HUES64 (cell line): ENCODE results near the gene DIP2C.

Experiments used
- H3K27ac ChIP-seq: 2 replicates; pipeline ENCODE4 v1.7.0; 2013; ENCODE audit warnings: low read depth, low read length, inconsistent platforms
- H3K27me3 ChIP-seq: 2 replicates; pipeline ENCODE4 v1.6.1; 2013; ENCODE audit warnings: mild to moderate bottlenecking, low read length; ENCODE audit not compliant: insufficient read depth
- H3K36me3 ChIP-seq: 2 replicates; pipeline ENCODE4 v1.6.1; 2013; ENCODE audit warnings: mild to moderate bottlenecking, low read length; ENCODE audit not compliant: insufficient read depth
- H3K4me1 ChIP-seq: 2 replicates; pipeline ENCODE4 v1.6.1; 2013; ENCODE audit warnings: mild to moderate bottlenecking, low read length, moderate library complexity; ENCODE audit not compliant: insufficient read depth
- H3K4me3 ChIP-seq: 2 replicates; pipeline ENCODE4 v1.5.1; 2013; ENCODE audit warnings: mild to moderate bottlenecking, low read length, moderate library complexity
- H3K9ac ChIP-seq: 2 replicates; pipeline ENCODE4 v1.6.1; 2013; ENCODE audit warnings: mild to moderate bottlenecking, low read depth, low read length
- H3K9me3 ChIP-seq: 2 replicates; pipeline ENCODE4 v1.6.1; 2013; ENCODE audit warnings: low read depth, low read length; ENCODE audit not compliant: insufficient read depth
- WGBS: fragments of 150-250, 120-280 bp; methylation state at CpG from one replicate; pipeline ENCODE4 v1.1.7; 2013; ENCODE audit warnings: missing lambda C conversion rate; 5-methylcytosine and 5-hydroxymethylcytosine counted together

Gene DIP2C

DNA sequence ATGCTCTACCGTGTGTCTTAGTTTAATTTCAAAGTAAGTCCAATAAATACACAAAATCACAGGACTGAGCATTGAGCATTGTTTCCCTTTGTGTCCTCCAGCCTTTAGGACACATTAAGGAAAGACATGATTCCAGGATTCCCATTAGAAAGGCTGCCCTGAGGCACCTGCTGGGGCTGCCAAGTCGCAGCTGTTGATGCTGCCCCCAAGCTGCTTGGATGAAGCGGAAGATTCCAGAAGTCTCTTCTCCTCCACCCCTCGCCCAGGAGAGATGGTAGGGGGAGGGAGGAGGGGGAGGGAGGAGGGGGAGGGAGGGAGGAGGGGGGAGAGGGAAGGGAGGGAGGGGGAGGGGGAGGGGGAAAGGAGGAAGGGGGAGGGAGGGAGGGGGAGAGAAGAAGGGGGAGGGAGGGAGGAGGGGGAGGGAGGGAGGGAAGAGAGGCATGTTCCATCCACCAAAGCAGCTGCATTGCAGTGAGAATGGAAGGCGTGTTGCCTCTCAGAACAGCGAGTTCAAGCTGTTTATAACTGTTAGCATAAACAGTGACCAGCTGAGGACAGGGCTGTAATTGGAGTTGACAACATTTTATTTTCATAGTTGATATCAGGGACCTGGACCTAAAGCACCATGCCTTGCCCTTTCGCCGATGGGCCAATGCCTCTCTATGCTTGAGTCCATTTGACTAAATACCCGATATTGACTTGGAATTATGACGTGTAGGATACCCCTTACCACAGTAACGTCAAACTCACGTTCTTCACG lies 67.3 kb downstream of the DIP2C start:
- no peak overlapping the region for H3K27ac ChIP-seq

DNA sequence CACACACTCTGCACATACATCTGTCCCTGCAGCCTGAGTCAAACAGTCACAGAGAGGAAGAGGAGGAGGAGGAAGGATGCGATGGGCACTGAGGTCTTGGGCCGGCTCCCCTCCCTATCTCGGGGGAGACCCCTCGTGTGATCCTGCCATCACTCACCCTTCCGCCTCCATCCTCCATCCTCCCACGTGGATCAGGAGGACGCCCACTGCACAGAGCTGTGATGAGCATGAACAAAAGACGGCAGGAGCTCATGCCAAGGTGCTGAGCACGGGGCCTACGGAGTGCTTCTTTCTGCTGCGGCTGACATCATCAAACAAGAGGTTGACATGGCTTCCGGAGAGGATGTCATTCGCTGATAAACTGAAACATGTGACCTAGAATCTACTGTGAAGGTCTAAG lies 68.0 kb downstream of the DIP2C start:
- 94% methylated on average over 13 of the region's 13 CpGs for WGBS

More for the DNA sequence above, 67.3 kb downstream of the DIP2C start:
- Histone ChIP-seq H3K9ac (no peak overlapping the region), H3K4me3 (no peak overlapping the region), H3K9me3 (no peaks in the 10 kb centered on the region), H3K27me3 (no peaks in the 10 kb centered on the region), H3K36me3 (no peaks in the 10 kb centered on the region), H3K4me1 (peaks cover 19% of the 10 kb centered on the region; the same call in 1 of the 2 replicates)
- 95% methylated on average over 11 of the region's 13 CpGs for WGBS

DNA sequence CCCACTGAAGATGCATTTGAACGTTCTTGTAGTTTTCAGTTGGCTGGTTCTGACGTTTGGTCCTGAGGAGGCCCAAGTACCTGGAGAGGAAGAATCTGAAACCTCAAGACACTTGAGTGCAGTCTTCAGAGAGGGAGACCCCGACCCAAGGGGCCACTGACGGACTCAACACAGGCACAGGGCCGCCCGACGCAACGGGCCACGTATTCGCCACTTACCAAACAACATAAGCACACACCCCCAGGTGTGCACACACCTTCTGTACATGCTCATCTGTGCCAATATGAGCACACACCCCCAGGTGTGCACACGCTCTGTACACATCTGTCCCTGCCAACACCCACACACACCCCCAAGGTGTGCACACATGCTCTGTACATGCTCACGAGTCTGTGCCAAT lies 68.5 kb downstream of the DIP2C start:
- Histone ChIP-seq H3K4me3 (no peak overlapping the region), H3K27ac (no peak overlapping the region), H3K36me3 (no peaks in the 10 kb centered on the region), H3K4me1 (peaks cover 21% of the 10 kb centered on the region; the same call in 1 of the 2 replicates), H3K9ac (no peak overlapping the region), H3K9me3 (no peaks in the 10 kb centered on the region), H3K27me3 (no peaks in the 10 kb centered on the region)
- WGBS, result 93% methylated on average over 12 of the region's 12 CpGs

More for the DNA sequence above, 68.0 kb downstream of the DIP2C start:
- Histone ChIP-seq H3K36me3 (no peaks in the 10 kb centered on the region), H3K27me3 (no peaks in the 10 kb centered on the region), H3K4me1 (peaks cover 19% of the 10 kb centered on the region; the same call in 1 of the 2 replicates), H3K9me3 (no peaks in the 10 kb centered on the region), H3K9ac (no peak overlapping the region), H3K27ac (no peak overlapping the region), H3K4me3 (no peak overlapping the region)

DNA sequence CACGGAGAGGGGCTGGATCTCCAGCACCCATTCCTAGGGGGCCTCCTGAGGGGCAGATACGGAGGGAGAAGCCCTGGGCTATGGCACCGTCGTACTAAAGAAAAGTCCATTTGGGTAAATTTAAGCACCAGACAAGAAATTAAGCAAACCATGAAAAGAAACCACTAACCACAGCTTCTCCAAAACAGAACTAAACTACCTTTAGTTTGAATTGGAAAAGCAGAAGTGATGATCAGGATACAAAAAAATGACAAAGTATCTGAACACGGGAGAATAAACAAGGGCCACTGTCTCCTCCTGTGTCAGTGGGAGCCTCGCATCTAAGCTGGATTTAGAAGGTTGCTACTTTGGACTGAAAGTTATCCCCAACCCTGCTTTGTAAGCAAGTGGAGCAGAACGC lies 69.1 kb downstream of the DIP2C start:
- WGBS, result 94% methylated on average over 7 of the region's 7 CpGs
- H3K4me3 ChIP-seq, result no peak overlapping the region
- peaks cover 18% of the 10 kb centered on the region; the same call in 1 of the 2 replicates for H3K4me1 ChIP-seq
- H3K9ac ChIP-seq, result no peak overlapping the region
- no peaks in the 10 kb centered on the region for H3K36me3 ChIP-seq
- no peaks in the 10 kb centered on the region for H3K9me3 ChIP-seq
- H3K27me3 ChIP-seq, result no peaks in the 10 kb centered on the region
- H3K27ac ChIP-seq, result no peak overlapping the region

DNA sequence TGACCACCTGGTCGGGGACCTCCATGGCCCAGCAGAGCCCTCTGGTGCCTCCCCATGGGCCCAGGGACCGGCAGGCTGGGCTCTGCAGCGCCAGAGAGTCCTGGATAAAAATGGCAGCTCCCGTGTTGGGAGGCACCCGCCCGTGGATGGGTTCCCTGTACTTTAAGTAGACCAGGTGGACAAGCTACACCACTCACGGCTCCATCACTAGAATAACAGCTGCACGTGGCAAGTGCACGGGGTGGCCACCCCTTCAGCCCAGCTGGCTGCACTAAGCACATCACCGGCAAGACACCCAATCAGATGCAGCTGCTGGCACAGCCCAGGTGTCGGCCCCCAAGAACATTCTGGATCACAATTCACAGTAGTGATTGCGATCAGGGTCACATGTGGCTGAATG lies 69.8 kb downstream of the DIP2C start:
- 90% methylated on average over 12 of the region's 12 CpGs for WGBS
- H3K9ac ChIP-seq, result no peak overlapping the region

DNA sequence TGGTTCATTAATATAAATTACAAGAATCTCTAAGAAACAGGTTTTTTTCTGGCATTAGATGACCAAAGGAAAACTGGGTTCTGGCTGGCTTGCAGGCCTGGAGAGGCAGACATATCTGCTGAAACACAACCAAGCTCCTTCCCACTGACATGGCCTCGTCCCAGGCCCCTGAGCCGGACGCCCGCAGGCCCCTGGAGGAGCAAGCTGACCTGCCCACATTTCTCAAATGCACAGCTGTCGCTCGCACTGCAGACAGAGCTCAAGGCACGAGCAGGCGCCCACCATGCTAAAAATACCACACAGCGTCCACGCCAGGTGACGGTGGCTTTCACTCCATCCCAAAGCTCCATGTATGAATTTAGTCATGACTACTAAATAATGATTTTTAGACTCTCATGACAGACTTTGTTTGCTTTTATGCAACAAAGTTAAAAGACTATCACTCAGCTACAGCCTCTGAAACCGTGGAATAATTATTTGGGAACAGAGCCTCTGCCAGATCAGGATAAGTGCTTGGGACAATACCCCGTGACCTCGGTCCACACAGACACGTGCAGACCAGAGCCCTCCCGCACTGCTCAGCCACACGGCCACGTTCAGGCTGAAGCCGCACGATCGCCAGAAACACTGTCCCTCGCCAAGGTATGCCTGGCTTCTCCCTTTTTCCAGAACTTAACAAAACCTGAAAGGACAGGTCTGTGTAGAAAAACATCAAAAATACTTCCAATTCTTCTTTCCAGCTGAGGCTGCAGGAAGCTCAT lies 71.1 kb downstream of the DIP2C start:
- H3K9ac ChIP-seq, result no peak overlapping the region
- no peaks in the 10 kb centered on the region for H3K9me3 ChIP-seq
- WGBS, result 93% methylated on average over 22 of the region's 22 CpGs
- no peaks in the 10 kb centered on the region for H3K36me3 ChIP-seq
- no peaks in the 10 kb centered on the region for H3K27me3 ChIP-seq
- no peak overlapping the region for H3K4me3 ChIP-seq
- peaks cover 13% of the 10 kb centered on the region for H3K4me1 ChIP-seq
- no peak overlapping the region for H3K27ac ChIP-seq

More for the DNA sequence above, 69.8 kb downstream of the DIP2C start:
- H3K4me1 ChIP-seq, result 0 out of 2 replicates have a peak, but pooled peaks cover 11% of the 10 kb centered on the region
- no peak overlapping the region for H3K4me3 ChIP-seq
- no peaks in the 10 kb centered on the region for H3K9me3 ChIP-seq
- H3K27ac ChIP-seq, result no peak overlapping the region
- H3K36me3 ChIP-seq, result no peaks in the 10 kb centered on the region
- no peaks in the 10 kb centered on the region for H3K27me3 ChIP-seq

DNA sequence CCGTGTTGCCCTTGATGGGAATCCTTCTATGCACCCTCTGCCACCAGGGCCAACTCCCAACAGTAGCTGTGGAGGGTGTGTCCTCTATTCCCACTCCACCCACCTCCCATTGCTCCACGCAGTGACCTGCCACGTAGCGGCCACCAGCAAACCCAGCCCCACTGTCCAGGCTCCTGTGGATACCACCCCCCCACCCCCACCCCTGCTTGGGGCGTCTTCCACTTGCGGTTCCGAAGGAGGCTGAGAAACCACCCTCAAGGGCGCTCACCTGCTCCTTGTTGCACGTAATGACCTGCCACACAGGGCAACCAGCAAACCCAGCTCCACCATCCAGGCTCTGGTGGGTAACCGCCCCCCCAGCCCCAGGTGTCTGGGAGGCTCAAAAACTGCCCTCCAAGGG lies 72.0 kb downstream of the DIP2C start:
- Histone ChIP-seq H3K4me1 (peaks cover 13% of the 10 kb centered on the region), H3K36me3 (no peaks in the 10 kb centered on the region), H3K9ac (no peak overlapping the region), H3K4me3 (no peak overlapping the region), H3K27me3 (no peaks in the 10 kb centered on the region), H3K9me3 (no peaks in the 10 kb centered on the region), H3K27ac (no peak overlapping the region)
- 93% methylated on average over 10 of the region's 10 CpGs for WGBS

DNA sequence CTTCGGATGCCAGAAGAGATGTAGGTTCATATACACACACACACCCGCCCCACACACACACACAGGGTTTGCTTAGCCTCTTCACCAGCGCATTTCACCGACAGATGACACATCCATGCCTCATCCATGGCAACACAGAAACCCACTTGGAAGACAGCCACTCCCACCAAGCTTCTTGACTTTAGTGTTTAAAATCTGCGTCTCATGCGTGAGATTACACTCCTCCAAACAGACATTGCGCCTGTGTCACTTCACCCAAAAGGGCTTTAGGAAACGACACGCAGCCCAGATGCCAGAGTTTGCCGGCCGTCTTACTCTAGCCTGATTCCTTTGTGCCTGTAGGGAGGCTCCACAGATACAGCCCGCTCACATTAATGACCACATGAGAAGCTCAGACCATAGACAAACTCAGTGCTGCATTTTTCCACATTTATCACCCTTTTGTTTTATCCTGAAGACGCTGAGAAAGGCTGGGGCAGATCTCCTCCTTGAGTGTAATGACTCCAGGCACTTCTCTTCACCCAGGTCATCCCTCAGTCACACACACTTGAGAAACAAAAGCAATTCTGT lies 73.8 kb downstream of the DIP2C start:
- H3K27ac ChIP-seq, result no peak overlapping the region
- WGBS, result 91% methylated on average over 13 of the region's 13 CpGs
- H3K4me3 ChIP-seq, result no peak overlapping the region

DNA sequence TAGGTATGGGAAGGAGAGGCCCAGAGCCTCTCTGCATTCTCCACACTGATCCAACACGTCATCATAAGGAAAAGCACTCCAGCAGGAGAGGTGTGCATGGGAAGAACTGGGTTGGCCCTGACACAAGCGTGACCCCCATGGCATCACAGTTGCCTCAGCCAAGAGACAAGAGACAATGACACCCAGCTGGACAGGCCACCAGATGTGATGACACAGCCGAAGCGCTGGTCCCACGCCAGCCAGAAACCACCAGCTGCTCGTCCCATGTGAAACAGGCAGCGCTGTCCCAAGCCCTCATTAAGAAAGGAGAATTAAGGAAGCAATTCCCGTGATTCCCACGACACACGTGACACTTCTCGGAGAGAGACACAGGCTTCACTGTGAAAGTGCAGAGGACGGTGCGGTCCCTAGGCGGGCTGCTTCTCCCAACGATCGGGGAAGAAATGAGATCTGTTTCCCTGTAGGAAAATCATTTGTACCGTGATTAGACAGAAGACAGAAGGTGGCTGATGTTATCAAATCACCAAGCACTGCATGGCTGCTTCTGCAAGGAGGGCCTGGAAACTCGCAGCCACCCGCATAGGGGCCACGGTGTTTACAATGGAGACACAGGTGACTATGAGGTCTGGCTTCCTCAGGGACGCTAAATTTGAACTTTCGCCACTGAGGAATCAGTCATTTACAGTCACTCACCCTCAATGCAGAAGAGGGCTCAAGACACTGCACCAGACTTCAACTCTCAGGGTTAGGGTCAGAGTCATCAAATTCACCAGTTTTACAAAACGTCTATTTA lies 74.5 kb downstream of the DIP2C start:
- Histone ChIP-seq H3K27me3 (no peaks in the 10 kb centered on the region), H3K9me3 (no peaks in the 10 kb centered on the region), H3K27ac (no peak overlapping the region), H3K4me3 (no peak overlapping the region), H3K36me3 (no peaks in the 10 kb centered on the region), H3K4me1 (peaks cover 17% of the 10 kb centered on the region), H3K9ac (no peak overlapping the region)
- WGBS, result 95% methylated on average over 23 of the region's 23 CpGs

More for the DNA sequence above, 73.8 kb downstream of the DIP2C start:
- Histone ChIP-seq H3K36me3 (no peaks in the 10 kb centered on the region), H3K27me3 (no peaks in the 10 kb centered on the region), H3K9ac (no peak overlapping the region), H3K9me3 (no peaks in the 10 kb centered on the region), H3K4me1 (peaks cover 17% of the 10 kb centered on the region)

DNA sequence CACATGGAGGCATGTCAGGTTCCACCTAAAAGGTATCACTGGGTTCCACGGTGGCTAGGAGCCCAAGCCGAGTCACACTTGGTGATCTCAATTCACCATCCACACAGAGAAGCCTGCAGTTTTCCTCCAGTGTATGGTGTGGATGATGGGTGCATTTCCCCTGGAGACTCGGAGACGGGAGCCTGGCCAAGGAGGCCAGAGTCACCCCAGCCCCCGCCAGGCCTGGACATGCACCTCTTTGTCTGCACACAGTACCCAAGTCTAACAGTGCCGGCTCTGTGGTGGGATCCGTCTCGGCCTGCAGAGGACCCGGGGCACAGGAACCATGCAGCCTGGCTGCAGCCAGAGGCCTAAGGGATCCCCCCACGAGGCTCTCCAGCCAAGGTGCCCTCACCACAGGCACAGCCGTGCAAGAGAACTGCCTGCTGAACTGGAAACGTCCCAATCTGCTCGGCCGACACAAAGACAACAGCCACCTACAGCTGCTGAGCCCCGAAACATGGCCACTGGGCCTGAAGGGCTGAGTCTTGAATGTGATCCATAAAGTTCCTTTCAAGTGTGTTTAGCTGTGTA lies 75.2 kb downstream of the DIP2C start:
- H3K4me1 ChIP-seq, result peaks cover 17% of the 10 kb centered on the region
- no peaks in the 10 kb centered on the region for H3K9me3 ChIP-seq
- no peaks in the 10 kb centered on the region for H3K27me3 ChIP-seq
- no peak overlapping the region for H3K9ac ChIP-seq
- 91% methylated on average over 15 of the region's 15 CpGs for WGBS
- no peak overlapping the region for H3K27ac ChIP-seq
- H3K4me3 ChIP-seq, result no peak overlapping the region
- H3K36me3 ChIP-seq, result no peaks in the 10 kb centered on the region
